RPMI7951 (cell line): ENCODE data around the gene LCT. TPM values are rescaled to one million over a fixed set of nuclear protein-coding genes. Genes with fewer than 3 reads are reported as not detected.

Experiments
- DNase-seq: peaks from one replicate; pipeline ENCODE4 v3.0.0-alpha.2; 2012; ENCODE audit warnings: low read depth
- total RNA-seq: library from RNA; depleted of rRNA; stranded (reverse); fragments of >200 nt; shearing (Covaris generic); gene quantifications from 2 replicates; pipeline ENCODE4 v1.2.3, GENCODE V29; 2014; rRNA removed

Gene LCT
- total RNA-seq, 1 experiment from 2014 or later, result not detected

DNA sequence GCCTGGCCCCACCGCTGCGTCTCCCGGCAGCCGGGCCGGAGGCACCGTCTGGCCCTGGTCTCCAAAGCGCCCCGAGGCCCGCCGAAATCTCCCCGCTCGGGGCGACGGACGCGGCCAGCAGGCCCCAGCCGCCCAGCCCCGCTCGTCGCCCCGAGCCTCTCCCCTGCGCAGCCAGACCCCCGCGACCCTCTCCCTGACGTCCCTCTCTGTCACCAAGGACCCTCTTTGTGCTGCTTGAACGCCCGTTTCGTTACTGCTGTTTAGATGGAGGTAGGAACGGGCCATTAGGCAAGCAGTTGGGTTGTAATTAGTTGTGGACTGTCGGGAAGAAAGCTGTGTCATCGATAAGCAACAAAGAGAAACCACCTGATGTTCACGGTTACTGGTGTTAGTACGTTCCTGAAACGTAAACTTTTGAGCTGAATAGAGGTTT is 94.6 kb downstream of the LCT start:
- peak; percentile 60 for DNase-seq

DNA sequence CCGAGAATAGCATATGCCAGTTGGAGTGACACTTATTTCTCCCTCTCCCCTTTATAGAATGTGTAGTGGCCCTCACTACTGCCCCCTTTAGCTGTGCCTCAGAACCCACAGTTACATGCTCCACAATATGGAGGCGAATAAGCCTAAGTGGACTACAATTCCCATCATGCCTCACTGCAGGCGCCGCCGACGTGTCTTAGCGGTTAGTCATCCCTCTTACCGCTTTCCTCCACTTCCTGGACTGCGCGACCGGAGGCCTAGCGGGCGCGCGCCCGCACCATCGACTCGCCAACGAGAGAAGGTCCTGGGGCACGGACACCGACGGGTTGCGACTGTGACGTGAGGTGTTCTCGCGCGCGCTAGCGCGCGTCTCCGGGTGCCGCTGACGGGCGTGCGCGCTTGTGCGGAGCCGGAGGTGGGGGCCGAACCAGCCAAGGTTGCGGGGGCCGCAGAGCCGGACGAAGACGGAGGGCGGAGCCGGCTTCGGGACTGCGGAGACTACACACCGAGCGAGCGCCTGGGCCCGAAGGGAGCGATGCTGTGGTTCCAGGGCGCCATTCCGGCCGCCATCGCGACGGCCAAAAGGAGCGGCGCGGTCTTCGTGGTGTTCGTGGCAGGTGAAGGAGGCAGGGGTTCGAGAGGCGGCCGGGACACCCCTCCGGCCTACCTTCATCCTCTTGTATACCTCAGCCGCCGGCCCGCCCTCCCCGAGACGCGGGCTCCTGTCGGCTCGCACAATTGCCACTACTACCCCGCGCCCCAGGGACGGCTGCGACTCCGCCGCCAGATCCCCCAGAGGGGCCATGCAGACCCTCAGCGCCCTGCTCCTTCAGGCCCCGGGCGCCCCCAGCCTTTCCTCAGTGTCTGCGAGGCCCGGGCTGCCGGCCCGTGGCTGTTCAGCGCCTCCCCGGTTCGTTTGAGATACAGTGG is 95.3 kb downstream of the LCT start, which contains the start of gene UBXN4:
Gene UBXN4 (plus strand): TSS at position 461 of the 930 bp plus-strand sequence. CDS start 75 bp downstream, at position 536.
- peak; percentile 99 for DNase-seq

DNA sequence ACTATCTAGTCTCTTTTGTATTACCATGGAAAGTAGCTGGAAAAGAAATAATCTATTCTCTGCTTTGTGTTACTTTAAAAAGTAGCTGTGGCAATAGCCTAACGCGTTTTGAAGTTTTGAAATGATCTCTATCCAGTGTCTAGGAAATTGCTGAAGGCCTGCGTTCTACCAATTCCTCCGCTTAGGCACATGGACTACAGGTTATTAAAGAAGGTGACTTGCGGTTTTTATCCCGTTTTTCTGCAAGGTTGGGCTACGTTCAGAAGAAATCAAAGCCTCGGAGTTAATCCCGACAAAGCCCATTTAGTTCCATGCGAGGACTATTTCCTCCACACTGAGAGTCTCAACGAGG is 96.0 kb downstream of the LCT start:
- no peak for DNase-seq

GRCh38 chr2:135740206-135740605 is 96.8 kb downstream of the LCT start:
- no peak for DNase-seq

Other genes with a start within 250 kb of the LCT start
- gene UBXN4, start 95.3 kb downstream of the LCT start, total RNA-seq, result 44.1 and 60.9 TPM in 2 replicates
- gene MCM6, start 39.3 kb upstream of the LCT start, total RNA-seq, result 25.1 and 26.9 TPM in 2 replicates
- gene DARS1, start 148.4 kb upstream of the LCT start, total RNA-seq, result 201 and 222 TPM in 2 replicates